Caco-2 (cell line): Measurements from ENCODE around the gene PCDH17. TPM values are rescaled to one million over a fixed set of nuclear protein-coding genes. Genes with fewer than 3 reads are reported as not detected.

ENCODE experiments used
- BruUV-seq: library from RNA; stranded (reverse); fragments of 400-500 nt; replicated peaks from 2 replicates; lab custom pipeline; 2021; lab: Mats Ljungman, UMichigan
- CTCF ChIA-PET: fragments of 300-600 bp; sonication (Branson Sonifier 250); formaldehyde crosslinking; loops from one replicate; lab custom pipeline; 2022; ENCODE audit warnings: antibody characterized with exemption; lab: Charles Lee
- POLR2A ChIA-PET: fragments of 300-600 bp; sonication (Branson Sonifier 250); formaldehyde crosslinking; loops from one replicate; lab custom pipeline; 2022; ENCODE audit warnings: antibody characterized with exemption; lab: Charles Lee
- DNase-seq, 2 experiments: peaks; one replicate each; pipeline versions ENCODE4 v3.0.0 to v3.0.0-alpha.2; 2020 to 2022
- H3K27me3 ChIP-seq: replicated peaks from 2 replicates; pipeline ENCODE4 v1.6.0; 2011; ENCODE audit warnings: low read length; ENCODE audit not compliant: control insufficient read depth, insufficient read depth
- H3K36me3 ChIP-seq: 2 replicates; pipeline ENCODE4 v1.5.1; 2011; ENCODE audit warnings: low read length; ENCODE audit not compliant: control insufficient read depth, insufficient read depth
- H3K4me1 ChIP-seq: fragments of 250-450 bp; sonication (Bioruptor Pico); 2 replicates; pipeline ENCODE4 v1.5.1; 2020; ENCODE audit warnings: mild to moderate bottlenecking
- H3K4me3 ChIP-seq: 2 replicates; pipeline ENCODE4 v1.5.1; 2011; ENCODE audit warnings: low read depth, mild to moderate bottlenecking, control low read depth, low read length
- H3K9me3 ChIP-seq: fragments of 250-450 bp; sonication (Bioruptor Pico); 2 replicates; pipeline ENCODE4 v1.5.1; 2020; ENCODE audit warnings: mild to moderate bottlenecking, moderate library complexity
- H3K27ac Mint-ChIP-seq: one replicate; pipeline ENCODE4 v1.8.0; 2022; ENCODE audit warnings: mixed read lengths; ENCODE audit not compliant: unreplicated experiment
- H3K27me3 Mint-ChIP-seq: one replicate; pipeline ENCODE4 v1.8.0; 2022; ENCODE audit warnings: mixed read lengths; ENCODE audit not compliant: insufficient read depth, unreplicated experiment
- H3K36me3 Mint-ChIP-seq: one replicate; pipeline ENCODE4 v1.8.0; 2022; ENCODE audit warnings: mild to moderate bottlenecking, mixed read lengths; ENCODE audit not compliant: insufficient read depth, unreplicated experiment
- H3K4me1 Mint-ChIP-seq: one replicate; pipeline ENCODE4 v1.8.0; 2022; ENCODE audit warnings: low read depth, mixed read lengths; ENCODE audit not compliant: unreplicated experiment
- H3K4me3 Mint-ChIP-seq: one replicate; pipeline ENCODE4 v1.8.0; 2022; ENCODE audit warnings: mild to moderate bottlenecking, moderate library complexity, mixed read lengths; ENCODE audit not compliant: unreplicated experiment
- H3K9me3 Mint-ChIP-seq: one replicate; pipeline ENCODE4 v1.8.0; 2022; ENCODE audit warnings: mixed read lengths; ENCODE audit not compliant: unreplicated experiment
- intact Hi-C: fragments of 100-400 bp; cut with micrococcal nuclease; formaldehyde crosslinking; loops from one replicate; pipeline ENCODE4 v1.10.0; 2022; ENCODE audit not compliant: unreplicated experiment
- total RNA-seq: library from RNA; stranded (reverse); gene quantifications from 2 replicates; pipeline ENCODE4 v1.2.3, GENCODE V29; 2022
- TF ChIP-seq, protein P1 (sequence below), 2 experiments: fragments of 200-600 bp in 1 of 2; IDR thresholded peaks; 1 replicate in 1 of 2; 2 replicates in 1 of 2; pipeline versions ENCODE4 v1.5.1 to v1.8.0; 2011 to 2022; ENCODE audit warnings: antibody characterized with exemption in 1 of 2, control low read depth in 1 of 2, inconsistent platforms in 1 of 2, low read depth in 1 of 2, low read length in 1 of 2, mild to moderate bottlenecking in 1 of 2, moderate library complexity in 1 of 2; ENCODE audit not compliant: insufficient read depth in 1 of 2, severe bottlenecking in 1 of 2, unreplicated experiment in 1 of 2

The PCDH17 gene
- total RNA-seq, 1 experiment from 2014 or later: not detected

DNA sequence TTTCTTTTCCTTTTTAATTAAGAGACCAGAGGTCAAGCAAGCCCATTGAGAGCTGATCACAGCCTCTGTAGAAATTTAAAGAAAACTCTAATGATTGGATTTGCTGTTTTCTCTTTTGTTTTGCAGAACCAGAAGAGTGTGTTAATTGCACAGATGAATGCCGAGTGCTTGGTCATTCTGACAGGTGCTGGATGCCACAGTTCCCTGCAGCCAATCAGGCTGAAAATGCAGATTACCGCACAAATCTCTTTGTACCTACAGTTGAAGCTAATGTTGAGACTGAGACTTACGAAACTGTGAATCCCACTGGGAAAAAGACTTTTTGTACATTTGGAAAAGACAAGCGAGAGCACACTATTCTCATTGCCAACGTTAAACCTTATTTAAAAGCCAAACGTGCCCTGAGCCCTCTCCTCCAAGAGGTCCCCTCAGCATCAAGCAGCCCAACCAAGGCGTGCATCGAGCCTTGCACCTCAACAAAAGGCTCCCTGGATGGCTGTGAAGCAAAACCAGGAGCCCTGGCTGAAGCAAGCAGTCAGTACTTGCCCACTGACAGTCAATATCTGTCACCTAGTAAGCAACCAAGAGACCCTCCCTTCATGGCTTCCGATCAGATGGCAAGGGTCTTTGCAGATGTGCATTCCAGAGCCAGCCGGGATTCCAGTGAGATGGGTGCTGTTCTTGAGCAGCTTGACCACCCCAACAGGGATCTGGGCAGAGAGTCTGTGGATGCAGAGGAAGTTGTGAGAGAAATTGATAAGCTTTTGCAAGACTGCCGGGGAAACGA is 93.1 kb downstream of the PCDH17 start:
- H3K9me3 Mint-ChIP-seq: no peaks in the 10 kb centered on the region
- no peaks in the 10 kb centered on the region for H3K4me1 Mint-ChIP-seq
- no TSS peak for BruUV-seq
- Histone ChIP-seq H3K36me3 (no peaks in the 10 kb centered on the region), H3K27me3 (no peaks in the 10 kb centered on the region), H3K4me3 (no peak overlapping the region), H3K9me3 (no peaks in the 10 kb centered on the region), H3K4me1 (no peaks in the 10 kb centered on the region)
- ChIA-PET POLR2A (no interaction called here), CTCF (no interaction called here)
- TF ChIP-seq, protein P1, sequence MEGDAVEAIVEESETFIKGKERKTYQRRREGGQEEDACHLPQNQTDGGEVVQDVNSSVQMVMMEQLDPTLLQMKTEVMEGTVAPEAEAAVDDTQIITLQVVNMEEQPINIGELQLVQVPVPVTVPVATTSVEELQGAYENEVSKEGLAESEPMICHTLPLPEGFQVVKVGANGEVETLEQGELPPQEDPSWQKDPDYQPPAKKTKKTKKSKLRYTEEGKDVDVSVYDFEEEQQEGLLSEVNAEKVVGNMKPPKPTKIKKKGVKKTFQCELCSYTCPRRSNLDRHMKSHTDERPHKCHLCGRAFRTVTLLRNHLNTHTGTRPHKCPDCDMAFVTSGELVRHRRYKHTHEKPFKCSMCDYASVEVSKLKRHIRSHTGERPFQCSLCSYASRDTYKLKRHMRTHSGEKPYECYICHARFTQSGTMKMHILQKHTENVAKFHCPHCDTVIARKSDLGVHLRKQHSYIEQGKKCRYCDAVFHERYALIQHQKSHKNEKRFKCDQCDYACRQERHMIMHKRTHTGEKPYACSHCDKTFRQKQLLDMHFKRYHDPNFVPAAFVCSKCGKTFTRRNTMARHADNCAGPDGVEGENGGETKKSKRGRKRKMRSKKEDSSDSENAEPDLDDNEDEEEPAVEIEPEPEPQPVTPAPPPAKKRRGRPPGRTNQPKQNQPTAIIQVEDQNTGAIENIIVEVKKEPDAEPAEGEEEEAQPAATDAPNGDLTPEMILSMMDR (IDR thresholded peaks at IDR 0.05; ENCODE audit: insufficient read depth in 1 of 2, low read depth in 1 of 2, low read length in 1 of 2, severe bottlenecking in 1 of 2, unreplicated experiment in 1 of 2): no peak
- no peak overlapping the region for H3K27ac Mint-ChIP-seq
- H3K36me3 Mint-ChIP-seq: no peaks in the 10 kb centered on the region
- intact Hi-C loops: no loop called here
- H3K4me3 Mint-ChIP-seq: no peak overlapping the region
- no peak for DNase-seq
- H3K27me3 Mint-ChIP-seq: peaks cover 4% of the 10 kb centered on the region

- ChIA-PET POLR2A (no interaction called here), CTCF (no interaction called here)
- intact Hi-C loops: no loop called here
- BruUV-seq: no TSS peak
- Mint-ChIP-seq H3K9me3 (no peaks in the 10 kb centered on the region), H3K36me3 (no peaks in the 10 kb centered on the region), H3K4me1 (no peaks in the 10 kb centered on the region), H3K4me3 (no peak overlapping the region), H3K27me3 (peaks cover 4% of the 10 kb centered on the region), H3K27ac (no peak overlapping the region)
- H3K4me3 ChIP-seq: no peak overlapping the region
- TF ChIP-seq, protein P1 (IDR thresholded peaks at IDR 0.05; ENCODE audit: insufficient read depth in 1 of 2, low read depth in 1 of 2, low read length in 1 of 2, severe bottlenecking in 1 of 2, unreplicated experiment in 1 of 2): no peak
- H3K4me1 ChIP-seq: no peaks in the 10 kb centered on the region
- H3K36me3 ChIP-seq: no peaks in the 10 kb centered on the region
- DNase-seq: no peak
- H3K9me3 ChIP-seq: no peaks in the 10 kb centered on the region
- H3K27me3 ChIP-seq: no peaks in the 10 kb centered on the region
Measured at GRCh38 chr13:57725480-57725879, 93.9 kb downstream of the PCDH17 start.

DNA sequence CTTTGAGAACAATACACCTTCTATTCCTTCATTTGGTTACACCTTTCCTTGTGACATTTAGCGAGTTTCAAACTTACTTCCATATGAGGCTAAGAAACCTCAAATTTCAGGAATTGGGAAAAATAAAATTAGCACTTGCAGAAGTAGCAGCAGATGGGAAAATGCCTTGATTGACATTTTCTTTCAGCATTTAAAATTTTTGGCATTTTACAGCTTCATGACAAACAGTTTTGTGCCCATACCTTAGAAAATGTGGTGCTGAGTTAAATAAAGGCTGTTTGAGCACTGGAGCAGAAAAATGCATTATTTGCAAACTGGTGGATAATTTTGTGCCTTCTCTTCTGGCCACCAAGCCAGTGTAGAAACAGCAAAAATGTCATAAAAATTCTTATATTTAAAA is 95.4 kb downstream of the PCDH17 start:
- intact Hi-C loops: no loop called here

More for the DNA sequence above, 95.4 kb downstream of the PCDH17 start:
- CTCF ChIA-PET: no interaction called here
- Histone ChIP-seq H3K27me3 (no peaks in the 10 kb centered on the region), H3K4me3 (no peak overlapping the region), H3K9me3 (no peaks in the 10 kb centered on the region), H3K4me1 (no peaks in the 10 kb centered on the region), H3K36me3 (no peaks in the 10 kb centered on the region)
- H3K36me3 Mint-ChIP-seq: no peaks in the 10 kb centered on the region
- H3K9me3 Mint-ChIP-seq: no peaks in the 10 kb centered on the region
- no peaks in the 10 kb centered on the region for H3K4me1 Mint-ChIP-seq
- TF ChIP-seq, protein P1 (IDR thresholded peaks at IDR 0.05; ENCODE audit: insufficient read depth in 1 of 2, low read depth in 1 of 2, low read length in 1 of 2, severe bottlenecking in 1 of 2, unreplicated experiment in 1 of 2): no peak
- BruUV-seq: no TSS peak
- POLR2A ChIA-PET: no interaction called here
- no peaks in the 10 kb centered on the region for H3K27me3 Mint-ChIP-seq
- DNase-seq: no peak
- no peak overlapping the region for H3K4me3 Mint-ChIP-seq
- H3K27ac Mint-ChIP-seq: no peak overlapping the region
